ENCODE measurements around the gene SMARCC2.

SMARCC2 gene

DNA sequence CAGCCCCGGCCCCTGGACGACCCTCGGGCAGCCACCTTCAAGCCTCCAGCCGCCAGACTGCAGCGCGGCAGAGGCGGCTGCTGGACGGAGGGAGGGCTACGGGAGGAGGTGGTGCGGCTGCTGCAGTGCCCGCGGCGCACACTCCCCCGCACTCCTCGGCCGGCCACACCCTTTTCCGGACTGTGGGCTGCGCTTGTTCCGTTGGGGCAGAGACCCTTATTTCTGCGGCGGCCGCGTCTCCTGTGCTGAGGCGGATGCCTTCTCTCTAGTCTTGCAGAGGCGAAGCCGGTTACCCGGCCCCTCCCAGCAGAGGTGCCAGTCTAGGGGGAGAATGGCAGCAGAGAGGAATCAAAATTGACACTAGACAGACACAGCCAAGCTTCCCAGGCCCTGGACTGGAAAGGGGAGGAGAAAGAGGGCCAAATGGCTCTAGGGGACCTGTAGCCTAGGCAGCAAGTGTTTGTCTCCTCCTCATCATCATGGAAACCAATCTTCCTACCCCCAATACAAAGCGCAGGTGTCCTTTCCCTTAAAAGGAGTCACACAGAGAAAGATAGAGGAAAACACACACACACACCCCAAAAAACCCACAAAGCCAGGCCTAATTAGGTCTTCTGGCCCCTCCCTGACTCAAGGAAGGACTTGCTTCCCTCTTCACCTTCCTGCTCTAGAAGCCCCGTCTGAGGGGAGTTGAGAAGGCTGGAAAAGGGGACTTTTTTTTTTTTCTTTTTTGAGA, 59.9 kb downstream of the SMARCC2 start (continued):
- TF ChIP-seq ZNF785 (tag by site-specific recombination; IDR thresholded peaks at IDR 0.05): 0 out of 2 replicates have a peak, but pooled peaks have one; percentile 25
- TF ChIP-seq ZNF473 (tag by site-specific recombination; IDR thresholded peaks at IDR 0.05): no peak
- TF ChIP-seq, protein P1, sequence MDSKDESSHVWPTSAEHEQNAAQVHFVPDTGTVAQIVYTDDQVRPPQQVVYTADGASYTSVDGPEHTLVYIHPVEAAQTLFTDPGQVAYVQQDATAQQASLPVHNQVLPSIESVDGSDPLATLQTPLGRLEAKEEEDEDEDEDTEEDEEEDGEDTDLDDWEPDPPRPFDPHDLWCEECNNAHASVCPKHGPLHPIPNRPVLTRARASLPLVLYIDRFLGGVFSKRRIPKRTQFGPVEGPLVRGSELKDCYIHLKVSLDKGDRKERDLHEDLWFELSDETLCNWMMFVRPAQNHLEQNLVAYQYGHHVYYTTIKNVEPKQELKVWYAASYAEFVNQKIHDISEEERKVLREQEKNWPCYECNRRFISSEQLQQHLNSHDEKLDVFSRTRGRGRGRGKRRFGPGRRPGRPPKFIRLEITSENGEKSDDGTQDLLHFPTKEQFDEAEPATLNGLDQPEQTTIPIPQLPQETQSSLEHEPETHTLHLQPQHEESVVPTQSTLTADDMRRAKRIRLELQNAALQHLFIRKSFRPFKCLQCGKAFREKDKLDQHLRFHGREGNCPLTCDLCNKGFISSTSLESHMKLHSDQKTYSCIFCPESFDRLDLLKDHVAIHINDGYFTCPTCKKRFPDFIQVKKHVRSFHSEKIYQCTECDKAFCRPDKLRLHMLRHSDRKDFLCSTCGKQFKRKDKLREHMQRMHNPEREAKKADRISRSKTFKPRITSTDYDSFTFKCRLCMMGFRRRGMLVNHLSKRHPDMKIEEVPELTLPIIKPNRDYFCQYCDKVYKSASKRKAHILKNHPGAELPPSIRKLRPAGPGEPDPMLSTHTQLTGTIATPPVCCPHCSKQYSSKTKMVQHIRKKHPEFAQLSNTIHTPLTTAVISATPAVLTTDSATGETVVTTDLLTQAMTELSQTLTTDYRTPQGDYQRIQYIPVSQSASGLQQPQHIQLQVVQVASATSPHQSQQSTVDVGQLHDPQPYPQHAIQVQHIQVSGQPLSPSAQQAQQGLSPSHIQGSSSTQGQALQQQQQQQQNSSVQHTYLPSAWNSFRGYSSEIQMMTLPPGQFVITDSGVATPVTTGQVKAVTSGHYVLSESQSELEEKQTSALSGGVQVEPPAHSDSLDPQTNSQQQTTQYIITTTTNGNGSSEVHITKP (tag by site-specific recombination; IDR thresholded peaks at IDR 0.05): peak; percentile 83
- peak; percentile 91 for TF ChIP-seq KLF1 (tag by site-specific recombination; IDR thresholded peaks at IDR 0.05)
- TF ChIP-seq, protein P2, sequence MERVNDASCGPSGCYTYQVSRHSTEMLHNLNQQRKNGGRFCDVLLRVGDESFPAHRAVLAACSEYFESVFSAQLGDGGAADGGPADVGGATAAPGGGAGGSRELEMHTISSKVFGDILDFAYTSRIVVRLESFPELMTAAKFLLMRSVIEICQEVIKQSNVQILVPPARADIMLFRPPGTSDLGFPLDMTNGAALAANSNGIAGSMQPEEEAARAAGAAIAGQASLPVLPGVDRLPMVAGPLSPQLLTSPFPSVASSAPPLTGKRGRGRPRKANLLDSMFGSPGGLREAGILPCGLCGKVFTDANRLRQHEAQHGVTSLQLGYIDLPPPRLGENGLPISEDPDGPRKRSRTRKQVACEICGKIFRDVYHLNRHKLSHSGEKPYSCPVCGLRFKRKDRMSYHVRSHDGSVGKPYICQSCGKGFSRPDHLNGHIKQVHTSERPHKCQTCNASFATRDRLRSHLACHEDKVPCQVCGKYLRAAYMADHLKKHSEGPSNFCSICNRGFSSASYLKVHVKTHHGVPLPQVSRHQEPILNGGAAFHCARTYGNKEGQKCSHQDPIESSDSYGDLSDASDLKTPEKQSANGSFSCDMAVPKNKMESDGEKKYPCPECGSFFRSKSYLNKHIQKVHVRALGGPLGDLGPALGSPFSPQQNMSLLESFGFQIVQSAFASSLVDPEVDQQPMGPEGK (tag by site-specific recombination; IDR thresholded peaks at IDR 0.05): peak; percentile 59
- TF ChIP-seq, protein P3, sequence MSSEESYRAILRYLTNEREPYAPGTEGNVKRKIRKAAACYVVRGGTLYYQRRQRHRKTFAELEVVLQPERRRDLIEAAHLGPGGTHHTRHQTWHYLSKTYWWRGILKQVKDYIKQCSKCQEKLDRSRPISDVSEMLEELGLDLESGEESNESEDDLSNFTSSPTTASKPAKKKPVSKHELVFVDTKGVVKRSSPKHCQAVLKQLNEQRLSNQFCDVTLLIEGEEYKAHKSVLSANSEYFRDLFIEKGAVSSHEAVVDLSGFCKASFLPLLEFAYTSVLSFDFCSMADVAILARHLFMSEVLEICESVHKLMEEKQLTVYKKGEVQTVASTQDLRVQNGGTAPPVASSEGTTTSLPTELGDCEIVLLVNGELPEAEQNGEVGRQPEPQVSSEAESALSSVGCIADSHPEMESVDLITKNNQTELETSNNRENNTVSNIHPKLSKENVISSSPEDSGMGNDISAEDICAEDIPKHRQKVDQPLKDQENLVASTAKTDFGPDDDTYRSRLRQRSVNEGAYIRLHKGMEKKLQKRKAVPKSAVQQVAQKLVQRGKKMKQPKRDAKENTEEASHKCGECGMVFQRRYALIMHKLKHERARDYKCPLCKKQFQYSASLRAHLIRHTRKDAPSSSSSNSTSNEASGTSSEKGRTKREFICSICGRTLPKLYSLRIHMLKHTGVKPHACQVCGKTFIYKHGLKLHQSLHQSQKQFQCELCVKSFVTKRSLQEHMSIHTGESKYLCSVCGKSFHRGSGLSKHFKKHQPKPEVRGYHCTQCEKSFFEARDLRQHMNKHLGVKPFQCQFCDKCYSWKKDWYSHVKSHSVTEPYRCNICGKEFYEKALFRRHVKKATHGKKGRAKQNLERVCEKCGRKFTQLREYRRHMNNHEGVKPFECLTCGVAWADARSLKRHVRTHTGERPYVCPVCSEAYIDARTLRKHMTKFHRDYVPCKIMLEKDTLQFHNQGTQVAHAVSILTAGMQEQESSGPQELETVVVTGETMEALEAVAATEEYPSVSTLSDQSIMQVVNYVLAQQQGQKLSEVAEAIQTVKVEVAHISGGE (tag by site-specific recombination; conservative IDR thresholded peaks at IDR 0.05; ENCODE audit: low read depth): peak; percentile 69
- TF ChIP-seq, protein P4, sequence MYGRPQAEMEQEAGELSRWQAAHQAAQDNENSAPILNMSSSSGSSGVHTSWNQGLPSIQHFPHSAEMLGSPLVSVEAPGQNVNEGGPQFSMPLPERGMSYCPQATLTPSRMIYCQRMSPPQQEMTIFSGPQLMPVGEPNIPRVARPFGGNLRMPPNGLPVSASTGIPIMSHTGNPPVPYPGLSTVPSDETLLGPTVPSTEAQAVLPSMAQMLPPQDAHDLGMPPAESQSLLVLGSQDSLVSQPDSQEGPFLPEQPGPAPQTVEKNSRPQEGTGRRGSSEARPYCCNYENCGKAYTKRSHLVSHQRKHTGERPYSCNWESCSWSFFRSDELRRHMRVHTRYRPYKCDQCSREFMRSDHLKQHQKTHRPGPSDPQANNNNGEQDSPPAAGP (tag by site-specific recombination; IDR thresholded peaks at IDR 0.05): peak; percentile 59; the same call in 1 of the 2 replicates
- peak; percentile 63 for TF ChIP-seq KLF8 (tag by site-specific recombination; IDR thresholded peaks at IDR 0.05)
- TF ChIP-seq ZNF214 (tag by site-specific recombination; IDR thresholded peaks at IDR 0.05; ENCODE audit: borderline replicate concordance): no peak
- peak; percentile 100 for TF ChIP-seq ZSCAN30 (tag by site-specific recombination; IDR thresholded peaks at IDR 0.05)
- peak; percentile 63 for TF ChIP-seq ZNF335 (tag by site-specific recombination; conservative IDR thresholded peaks at IDR 0.05)
- TF ChIP-seq, protein P5, sequence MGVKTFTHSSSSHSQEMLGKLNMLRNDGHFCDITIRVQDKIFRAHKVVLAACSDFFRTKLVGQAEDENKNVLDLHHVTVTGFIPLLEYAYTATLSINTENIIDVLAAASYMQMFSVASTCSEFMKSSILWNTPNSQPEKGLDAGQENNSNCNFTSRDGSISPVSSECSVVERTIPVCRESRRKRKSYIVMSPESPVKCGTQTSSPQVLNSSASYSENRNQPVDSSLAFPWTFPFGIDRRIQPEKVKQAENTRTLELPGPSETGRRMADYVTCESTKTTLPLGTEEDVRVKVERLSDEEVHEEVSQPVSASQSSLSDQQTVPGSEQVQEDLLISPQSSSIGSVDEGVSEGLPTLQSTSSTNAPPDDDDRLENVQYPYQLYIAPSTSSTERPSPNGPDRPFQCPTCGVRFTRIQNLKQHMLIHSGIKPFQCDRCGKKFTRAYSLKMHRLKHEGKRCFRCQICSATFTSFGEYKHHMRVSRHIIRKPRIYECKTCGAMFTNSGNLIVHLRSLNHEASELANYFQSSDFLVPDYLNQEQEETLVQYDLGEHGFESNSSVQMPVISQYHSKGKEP (tag by site-specific recombination; IDR thresholded peaks at IDR 0.05): peak; percentile 50; the same call in 1 of the 2 replicates
- TF ChIP-seq, protein P6, sequence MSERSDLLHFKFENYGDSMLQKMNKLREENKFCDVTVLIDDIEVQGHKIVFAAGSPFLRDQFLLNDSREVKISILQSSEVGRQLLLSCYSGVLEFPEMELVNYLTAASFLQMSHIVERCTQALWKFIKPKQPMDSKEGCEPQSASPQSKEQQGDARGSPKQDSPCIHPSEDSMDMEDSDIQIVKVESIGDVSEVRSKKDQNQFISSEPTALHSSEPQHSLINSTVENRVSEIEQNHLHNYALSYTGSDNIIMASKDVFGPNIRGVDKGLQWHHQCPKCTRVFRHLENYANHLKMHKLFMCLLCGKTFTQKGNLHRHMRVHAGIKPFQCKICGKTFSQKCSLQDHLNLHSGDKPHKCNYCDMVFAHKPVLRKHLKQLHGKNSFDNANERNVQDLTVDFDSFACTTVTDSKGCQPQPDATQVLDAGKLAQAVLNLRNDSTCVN (tag by site-specific recombination; optimal IDR thresholded peaks at IDR 0.05): peak; percentile 59
- TF ChIP-seq ZFHX2 (tag by site-specific recombination; conservative IDR thresholded peaks at IDR 0.05): peak; percentile 92
- no peak for TF ChIP-seq GFI1B (tag by site-specific recombination; IDR thresholded peaks at IDR 0.05)
- TF ChIP-seq WT1 (tag by site-specific recombination; IDR thresholded peaks at IDR 0.05): peak; percentile 96
- TF ChIP-seq ZNF600 (tag by site-specific recombination; IDR thresholded peaks at IDR 0.05): peak; percentile 26; the same call in 1 of the 2 replicates
- no peak for TF ChIP-seq ZNF585B (tag by site-specific recombination; IDR thresholded peaks at IDR 0.05)
- peak; percentile 73 for TF ChIP-seq ZNF366 (tag by site-specific recombination; conservative IDR thresholded peaks at IDR 0.05)
- TF ChIP-seq GLIS2 (tag by site-specific recombination; IDR thresholded peaks at IDR 0.05): peak; percentile 75
- TF ChIP-seq OSR2 (tag by site-specific recombination; IDR thresholded peaks at IDR 0.05): peak; percentile 51
- peak; percentile 36; the same call in 1 of the 2 replicates for TF ChIP-seq ZNF660 (tag by site-specific recombination; IDR thresholded peaks at IDR 0.05)
- TF ChIP-seq ZNF664 (tag by site-specific recombination; IDR thresholded peaks at IDR 0.05): no peak
- TF ChIP-seq KLF9 (tag by site-specific recombination; IDR thresholded peaks at IDR 0.05; ENCODE audit: low read depth): peak; percentile 90
- no peak for TF ChIP-seq ZNF555 (tag by site-specific recombination; conservative IDR thresholded peaks at IDR 0.05)
- TF ChIP-seq SCRT2 (tag by site-specific recombination; IDR thresholded peaks at IDR 0.05): peak; percentile 86
- peak; percentile 41; the same call in 1 of the 2 replicates for TF ChIP-seq ZNF2 (tag by site-specific recombination; IDR thresholded peaks at IDR 0.05)

All from HEK293 (cell line).